NCI-H2029 treated with DMSO at 0.1 percent for 48 hours (cell line): Measurements from ENCODE around the gene MYZAP.
A peak's percentile ranks its signal among the peaks of the same experiment; 100 is the strongest.

ENCODE experiments used
- DNase-seq: peaks from one replicate; lab custom pipeline; 2025; lab: John Stamatoyannopoulos, UW

MYZAP gene

GRCh38 chr15:57663262-57663661, 71.6 kb downstream of the MYZAP start:
- DNase-seq = no peak

- DNase-seq = no peak
These were observed 73.5 kb downstream of the MYZAP start for GRCh38 chr15:57665194-57665593.

- no peak for DNase-seq
These were observed 74.2 kb downstream of the MYZAP start for GRCh38 chr15:57665939-57666338.

GRCh38 chr15:57667171-57667849, 75.6 kb downstream of the MYZAP start:
- no peak for DNase-seq

- DNase-seq = no peak
These were observed 76.3 kb downstream of the MYZAP start for GRCh38 chr15:57668016-57668415.

- DNase-seq = no peak
These were observed 79.9 kb downstream of the MYZAP start for GRCh38 chr15:57671636-57672035.

- DNase-seq = no peak
These were observed 83.9 kb downstream of the MYZAP start for GRCh38 chr15:57675481-57676181.

DNA sequence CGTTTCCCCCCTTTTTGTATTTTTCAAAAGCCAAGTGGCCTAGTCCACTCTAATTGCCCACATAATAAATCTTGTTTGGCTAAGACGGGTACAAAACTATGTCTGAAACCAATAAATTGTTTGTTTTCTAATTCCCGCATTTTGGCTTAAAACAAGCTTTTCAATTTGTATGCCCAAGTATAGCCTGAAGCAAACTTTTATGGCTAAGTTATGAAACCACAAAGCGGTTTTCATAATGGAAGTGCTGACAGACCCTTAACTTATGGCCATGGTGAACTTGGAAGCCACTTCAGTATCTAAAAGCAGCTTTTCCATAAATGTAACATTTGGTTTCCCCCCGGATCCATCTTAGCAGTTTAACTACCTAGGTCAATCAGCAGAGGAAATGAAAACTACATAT, 84.9 kb downstream of the MYZAP start:
- no peak for DNase-seq

GRCh38 chr15:57677204-57677603, 85.5 kb downstream of the MYZAP start:
- DNase-seq = no peak

- DNase-seq = no peak
These were observed 88.3 kb downstream of the MYZAP start for GRCh38 chr15:57680021-57680420.

DNA sequence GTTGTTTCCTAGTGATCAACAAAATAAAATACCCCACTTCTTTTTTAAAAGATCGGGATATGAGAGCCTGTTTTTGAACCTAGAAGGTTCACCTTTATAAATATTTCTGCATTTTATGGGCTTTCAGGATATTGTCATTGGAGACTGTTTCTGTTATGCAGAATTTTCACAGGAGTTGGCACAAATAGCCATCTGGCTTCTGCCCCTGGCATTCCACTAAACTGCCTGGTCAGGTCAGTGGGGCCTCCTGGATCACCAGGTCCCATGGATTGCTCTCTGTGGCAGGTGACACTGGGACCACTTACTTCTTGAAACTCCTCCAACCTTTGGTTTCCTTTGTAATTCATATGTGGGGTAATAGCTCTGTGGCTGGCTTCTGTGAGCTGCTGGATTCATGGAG, 89.3 kb downstream of the MYZAP start:
- DNase-seq = no peak

DNA sequence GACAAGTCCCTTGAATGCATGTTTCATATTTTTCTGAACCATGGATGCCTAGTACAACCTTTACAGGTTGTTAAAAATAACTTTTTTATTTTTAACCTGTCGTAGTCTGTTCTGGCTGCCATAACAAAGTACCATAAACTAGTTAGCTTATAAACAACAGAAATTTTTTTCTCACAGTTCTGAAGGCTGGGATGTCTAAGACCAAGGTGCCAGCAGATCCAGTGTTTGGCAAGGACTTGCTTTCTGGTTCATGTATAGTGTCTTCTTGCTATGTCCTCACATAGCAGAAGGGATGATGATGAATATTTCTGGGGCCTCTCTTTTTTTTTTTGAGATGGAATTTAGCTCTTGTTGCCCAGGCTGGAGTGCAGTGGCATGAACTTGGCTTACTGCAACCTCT, 91.8 kb downstream of the MYZAP start:
- DNase-seq = no peak

- peak; percentile 44 for DNase-seq
These were observed 92.9 kb downstream of the MYZAP start for GRCh38 chr15:57684491-57685151.

DNA sequence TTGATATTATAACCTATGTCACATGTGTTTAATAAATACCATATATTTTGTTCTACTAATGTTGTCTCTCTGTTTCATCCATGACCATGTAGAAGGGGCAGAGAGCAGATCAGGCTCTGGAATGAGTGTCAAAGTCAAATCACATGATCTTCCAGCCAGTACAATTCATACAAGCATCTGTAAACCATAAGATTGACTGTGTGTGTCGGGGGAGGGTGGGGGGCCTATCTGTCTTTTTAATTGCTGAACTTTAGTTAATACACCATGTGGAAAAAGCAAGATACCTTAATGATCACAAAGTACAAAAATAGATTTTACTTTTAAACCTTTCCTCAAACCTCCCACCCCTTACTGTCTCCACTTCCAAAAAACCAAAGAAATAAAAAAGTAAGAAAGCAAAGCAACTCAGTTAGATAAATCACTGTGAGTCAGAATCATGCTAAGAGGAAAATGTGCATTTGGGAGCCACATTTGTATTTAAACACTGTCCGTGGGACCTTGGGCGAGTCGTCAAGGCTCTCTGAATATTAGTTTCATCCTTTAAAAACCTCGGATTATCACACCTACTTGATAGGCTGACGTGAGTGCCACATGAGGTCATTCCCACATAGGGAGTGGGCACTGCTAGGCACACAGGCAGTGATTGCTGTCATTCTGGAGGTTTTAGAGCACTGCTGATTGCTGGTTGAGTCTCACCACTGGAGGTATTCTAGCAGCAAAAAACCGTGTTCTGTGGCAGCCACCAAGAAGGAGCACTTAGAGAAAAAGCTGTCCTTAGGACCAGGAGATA, 93.8 kb downstream of the MYZAP start:
- no peak for DNase-seq

DNA sequence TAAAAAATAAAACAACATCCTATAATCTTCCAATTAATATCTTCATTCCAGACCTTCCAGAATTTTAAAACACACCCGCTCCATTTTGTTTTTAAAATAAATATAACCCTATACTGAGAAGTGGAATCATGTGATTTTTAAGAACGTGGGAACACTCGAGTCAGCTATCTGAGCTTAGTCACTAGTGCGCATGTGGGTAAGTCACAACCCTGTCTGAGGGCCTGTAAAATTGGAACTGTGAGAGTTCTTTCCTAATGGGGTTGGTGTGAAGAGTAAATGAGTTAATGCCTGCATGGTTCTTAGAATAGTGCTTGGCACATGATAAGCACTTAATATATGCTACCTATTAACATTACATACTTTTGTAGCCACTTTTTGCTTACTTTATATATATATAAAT, 95.0 kb downstream of the MYZAP start:
- DNase-seq = no peak

- no peak for DNase-seq
These were observed 98.8 kb downstream of the MYZAP start for GRCh38 chr15:57690341-57690966.

DNA sequence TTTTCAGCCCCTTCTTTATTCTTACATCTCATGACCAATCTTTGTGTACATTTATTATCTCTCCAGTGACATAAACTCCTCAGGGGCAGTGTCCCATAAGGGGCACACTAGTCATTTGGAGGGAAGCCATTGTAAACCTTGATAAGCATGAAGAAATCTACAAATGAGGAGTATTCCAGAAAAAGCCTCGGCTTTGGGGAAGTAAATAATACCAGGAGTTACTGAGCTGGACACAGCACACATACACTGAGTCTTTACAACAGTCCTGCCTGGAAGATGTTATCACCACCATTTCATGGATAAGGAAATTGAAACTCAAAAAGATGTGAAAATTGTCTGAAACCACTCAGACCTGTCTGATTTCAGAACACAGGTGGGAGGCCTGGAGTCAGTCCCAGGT, 99.4 kb downstream of the MYZAP start:
- DNase-seq = no peak

DNA sequence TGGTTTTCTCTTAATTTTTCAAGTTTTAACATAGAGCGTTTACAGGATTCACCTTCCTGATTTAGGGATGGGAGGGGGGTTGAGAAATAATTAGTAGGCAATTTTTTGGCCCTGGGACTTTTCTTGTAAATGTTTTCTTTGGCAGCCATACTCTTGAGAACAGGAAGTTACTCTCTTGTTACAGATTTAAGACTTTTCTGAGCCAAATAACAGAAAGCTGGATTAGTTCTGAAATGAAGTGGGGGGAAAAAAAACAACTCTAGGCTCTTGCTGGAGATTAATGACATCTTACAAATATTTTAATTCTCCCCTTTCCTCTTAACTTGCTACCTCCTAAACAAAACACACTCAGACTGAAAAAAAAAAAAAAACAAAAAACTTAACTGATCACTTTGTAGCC, 101.0 kb downstream of the MYZAP start:
- DNase-seq = no peak

GRCh38 chr15:57694279-57694678, 102.6 kb downstream of the MYZAP start:
- DNase-seq = no peak

- no peak for DNase-seq
These were observed 104.4 kb downstream of the MYZAP start for GRCh38 chr15:57696146-57696545.

DNA sequence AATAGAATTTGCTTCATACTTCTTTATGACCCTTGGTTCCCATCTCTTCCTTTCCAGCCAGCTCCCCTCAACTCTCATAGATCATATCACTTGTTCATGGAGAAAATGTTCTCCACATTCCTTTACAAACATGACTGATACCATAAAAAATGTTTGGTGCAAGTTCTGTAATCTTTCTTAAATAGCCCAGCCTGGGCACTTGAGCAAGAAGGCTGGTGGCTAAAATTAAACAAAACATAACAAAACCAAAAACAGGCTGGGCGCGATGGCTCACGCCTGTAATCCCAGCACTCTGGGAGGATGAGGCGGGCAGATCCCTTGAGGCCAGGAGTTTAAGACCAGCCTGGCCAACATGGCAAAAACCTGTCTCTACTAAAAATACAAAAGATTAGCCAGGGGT, 105.9 kb downstream of the MYZAP start:
- no peak for DNase-seq

- no peak for DNase-seq
These were observed 106.5 kb downstream of the MYZAP start for GRCh38 chr15:57698243-57698642.
